HEK293 (cell line): ENCODE measurements around the gene LIN7C.

Experiments
- SP2 ChIP-seq: fragments of 450-650 bp; formaldehyde crosslinking; IDR thresholded peaks from 2 replicates; pipeline ENCODE4 v1.5.1; 2016; ENCODE audit warnings: missing biosample characterization, missing genetic modification characterization
- SP7 ChIP-seq: fragments of 450-650 bp; formaldehyde crosslinking; IDR thresholded peaks from 2 replicates; pipeline ENCODE4 v1.5.1; 2016; ENCODE audit warnings: missing biosample characterization, missing genetic modification characterization
- ZBTB20 ChIP-seq: fragments of 450-650 bp; formaldehyde crosslinking; IDR thresholded peaks from 2 replicates; pipeline ENCODE4 v1.5.1; 2016; ENCODE audit warnings: missing biosample characterization, missing genetic modification characterization
- ZNF214 ChIP-seq: fragments of 450-650 bp; formaldehyde crosslinking; IDR thresholded peaks from 2 replicates; pipeline ENCODE4 v1.5.1; 2017; ENCODE audit warnings: missing biosample characterization, mild to moderate bottlenecking, missing genetic modification characterization, borderline replicate concordance
- ZNF48 ChIP-seq: fragments of 450-650 bp; formaldehyde crosslinking; IDR thresholded peaks from 2 replicates; pipeline ENCODE4 v1.5.1; 2016; ENCODE audit warnings: missing biosample characterization, missing genetic modification characterization
- ZNF785 ChIP-seq: fragments of 450-650 bp; formaldehyde crosslinking; IDR thresholded peaks from 2 replicates; pipeline ENCODE4 v1.5.1; 2016; ENCODE audit warnings: missing biosample characterization, missing genetic modification characterization
- TF ChIP-seq, protein P1 (sequence below): fragments of 450-650 bp; formaldehyde crosslinking; IDR thresholded peaks from 2 replicates; pipeline ENCODE4 v1.5.1; 2016; ENCODE audit warnings: missing biosample characterization, missing genetic modification characterization

DNA sequence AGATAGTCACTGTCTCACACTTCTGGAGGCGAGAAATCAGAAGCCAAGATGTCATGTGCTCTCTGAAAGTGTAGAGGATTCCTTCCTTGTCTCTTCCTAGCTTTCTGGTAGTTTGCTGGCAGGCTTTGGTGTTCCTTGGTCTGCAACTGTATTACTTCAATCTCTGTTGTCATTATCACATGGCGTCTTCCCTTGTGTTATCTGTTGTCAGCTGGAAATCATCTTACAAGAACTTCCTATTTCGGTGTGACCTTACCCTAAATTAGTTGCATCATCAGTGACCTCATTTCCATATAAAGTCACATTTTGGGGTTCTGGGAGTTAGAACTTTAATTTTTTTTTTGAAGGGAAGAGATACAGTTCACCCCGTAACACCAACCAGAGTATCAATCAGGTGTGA is 3.3 kb upstream of the LIN7C start:
- TF ChIP-seq ZBTB20 (no peak), ZNF48 (tag by site-specific recombination) (no peak), ZNF214 (tag by site-specific recombination) (no peak), SP7 (tag by site-specific recombination) (no peak), SP2 (no peak), ZNF785 (no peak)
- TF ChIP-seq, protein P1, sequence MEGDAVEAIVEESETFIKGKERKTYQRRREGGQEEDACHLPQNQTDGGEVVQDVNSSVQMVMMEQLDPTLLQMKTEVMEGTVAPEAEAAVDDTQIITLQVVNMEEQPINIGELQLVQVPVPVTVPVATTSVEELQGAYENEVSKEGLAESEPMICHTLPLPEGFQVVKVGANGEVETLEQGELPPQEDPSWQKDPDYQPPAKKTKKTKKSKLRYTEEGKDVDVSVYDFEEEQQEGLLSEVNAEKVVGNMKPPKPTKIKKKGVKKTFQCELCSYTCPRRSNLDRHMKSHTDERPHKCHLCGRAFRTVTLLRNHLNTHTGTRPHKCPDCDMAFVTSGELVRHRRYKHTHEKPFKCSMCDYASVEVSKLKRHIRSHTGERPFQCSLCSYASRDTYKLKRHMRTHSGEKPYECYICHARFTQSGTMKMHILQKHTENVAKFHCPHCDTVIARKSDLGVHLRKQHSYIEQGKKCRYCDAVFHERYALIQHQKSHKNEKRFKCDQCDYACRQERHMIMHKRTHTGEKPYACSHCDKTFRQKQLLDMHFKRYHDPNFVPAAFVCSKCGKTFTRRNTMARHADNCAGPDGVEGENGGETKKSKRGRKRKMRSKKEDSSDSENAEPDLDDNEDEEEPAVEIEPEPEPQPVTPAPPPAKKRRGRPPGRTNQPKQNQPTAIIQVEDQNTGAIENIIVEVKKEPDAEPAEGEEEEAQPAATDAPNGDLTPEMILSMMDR: no peak
